Fibroblast of gingiva (primary cell): ENCODE data around the gene CHRNG.
"Not testable (repeated sequence)": the region's sequence is repeated elsewhere in the genome, so short reads cannot be mapped to it uniquely, and the experiment has no call there.

Experiments used
- DNase-seq: peaks from one replicate; pipeline ENCODE4 v3.0.0-alpha.2; 2011; ENCODE audit warnings: low read depth

Gene CHRNG

GRCh38 chr2:232528746-232529460 lies 10.6 kb upstream of the CHRNG start:
- no peak for DNase-seq

GRCh38 chr2:232529806-232530547 lies 9.5 kb upstream of the CHRNG start:
- no peak for DNase-seq

GRCh38 chr2:232530626-232531260 lies 8.7 kb upstream of the CHRNG start:
- no peak for DNase-seq

GRCh38 chr2:232532419-232532818 lies 7.1 kb upstream of the CHRNG start:
- DNase-seq = no peak

- DNase-seq = not testable (repeated sequence)
These were observed 6.7 kb upstream of the CHRNG start for GRCh38 chr2:232532821-232533220.

GRCh38 chr2:232533944-232534710 lies 5.4 kb upstream of the CHRNG start:
- no peak for DNase-seq

GRCh38 chr2:232534940-232535651 lies 4.4 kb upstream of the CHRNG start:
- DNase-seq = no peak

- DNase-seq = no peak
These were observed 3.5 kb upstream of the CHRNG start for GRCh38 chr2:232535761-232536530.

GRCh38 chr2:232537079-232537478 lies 2.4 kb upstream of the CHRNG start:
- no peak for DNase-seq

GRCh38 chr2:232537499-232537898 lies 2.0 kb upstream of the CHRNG start:
- DNase-seq = no peak

GRCh38 chr2:232538671-232539070 lies 821 bp upstream of the CHRNG start:
- DNase-seq = no peak

- no peak for DNase-seq
These were observed 1.0 kb downstream of the CHRNG start for GRCh38 chr2:232540441-232541041.

GRCh38 chr2:232541195-232541960 lies 1.9 kb downstream of the CHRNG start:
- DNase-seq = no peak

GRCh38 chr2:232541961-232542714 lies 2.6 kb downstream of the CHRNG start:
- no peak for DNase-seq

GRCh38 chr2:232542715-232543467 lies 3.4 kb downstream of the CHRNG start:
- no peak for DNase-seq

GRCh38 chr2:232543491-232543890 lies 4.0 kb downstream of the CHRNG start:
- no peak for DNase-seq

- no peak for DNase-seq
These were observed 4.6 kb downstream of the CHRNG start for GRCh38 chr2:232543928-232544631.

GRCh38 chr2:232544674-232545073 lies 5.2 kb downstream of the CHRNG start:
- no peak for DNase-seq
